Tongue (tissue), 2 donors: ENCODE results near the gene ABCC4. TPM values are rescaled to one million over a fixed set of nuclear protein-coding genes. Genes with fewer than 3 reads are reported as not detected.

Experiments used
- DNase-seq: peaks from one replicate; pipeline ENCODE4 v3.0.0-alpha.2; 2015
- total RNA-seq: library from RNA; depleted of rRNA; stranded (reverse); fragments of >200 nt; gene quantifications from one replicate; pipeline ENCODE4 v1.2.3, GENCODE V29; 2014

The ABCC4 gene
- total RNA-seq, 1 donor from 2014 or later: 9.2 TPM

DNA sequence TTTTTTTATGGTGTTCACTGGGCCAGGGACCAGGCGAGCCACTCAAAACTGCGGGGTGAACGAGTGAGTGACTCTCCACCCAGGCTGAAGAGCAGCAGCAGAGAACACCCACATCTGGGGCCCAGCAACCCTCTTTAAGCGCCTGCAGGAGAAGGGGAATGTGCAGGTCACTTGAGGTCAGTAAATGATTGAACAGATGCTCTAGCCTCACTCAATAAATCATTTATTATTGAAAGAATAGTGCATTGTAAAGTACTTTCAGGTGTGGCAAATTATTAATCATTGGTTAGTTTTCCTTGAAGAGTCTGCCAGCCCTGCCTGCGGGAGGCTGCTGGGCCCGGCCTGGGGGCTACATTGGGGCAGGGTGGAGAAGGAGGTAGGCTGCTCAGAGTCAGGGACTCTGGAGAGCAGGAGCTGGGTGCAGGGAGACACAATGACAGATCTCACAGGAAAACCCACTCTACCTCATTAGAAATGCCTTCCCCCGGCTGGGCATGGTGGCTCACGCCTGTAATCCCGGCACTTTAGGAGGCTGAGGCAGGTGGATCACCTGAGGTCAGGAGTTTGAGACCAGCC, 42.5 kb downstream of the ABCC4 start:
- DNase-seq: no peak

DNA sequence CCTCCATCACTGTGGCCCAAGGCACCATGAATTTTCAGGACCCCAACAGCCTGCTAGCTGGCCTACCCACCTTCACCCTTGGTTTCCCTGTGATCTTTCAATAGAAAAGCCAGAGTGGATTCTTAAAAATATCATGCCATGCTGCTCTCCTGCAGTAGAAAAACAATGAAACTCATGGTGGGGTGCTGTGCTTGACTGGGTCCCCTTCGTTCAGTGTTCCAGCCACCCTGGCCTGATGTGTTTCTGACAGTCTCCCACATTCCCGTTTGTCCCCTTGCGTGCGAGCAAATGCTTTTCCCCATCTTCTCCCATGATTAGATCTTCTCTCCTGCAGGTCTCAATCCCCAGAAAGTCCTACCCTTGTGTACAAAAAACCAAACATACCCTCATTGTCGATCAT, 43.2 kb downstream of the ABCC4 start:
- no peak for DNase-seq

DNA sequence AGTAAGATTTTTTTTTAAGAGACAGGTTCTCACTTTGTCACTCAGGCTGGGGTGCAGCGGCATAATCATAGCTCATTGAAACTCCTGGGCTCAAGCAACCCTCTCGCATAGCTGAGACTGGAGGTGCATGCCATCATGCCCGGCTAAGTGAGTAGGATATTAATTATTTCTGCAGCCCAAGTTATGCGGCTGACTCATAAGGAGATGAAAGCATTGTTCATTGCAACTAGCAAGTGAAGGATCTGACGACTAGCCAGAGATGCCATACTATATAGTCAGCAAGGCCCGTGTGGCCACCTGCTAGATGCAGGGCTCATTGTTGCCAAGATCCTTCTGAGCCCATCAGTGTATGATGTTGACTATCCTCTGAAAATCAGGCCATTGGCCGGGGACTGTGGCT, 45.2 kb downstream of the ABCC4 start:
- DNase-seq: no peak

DNA sequence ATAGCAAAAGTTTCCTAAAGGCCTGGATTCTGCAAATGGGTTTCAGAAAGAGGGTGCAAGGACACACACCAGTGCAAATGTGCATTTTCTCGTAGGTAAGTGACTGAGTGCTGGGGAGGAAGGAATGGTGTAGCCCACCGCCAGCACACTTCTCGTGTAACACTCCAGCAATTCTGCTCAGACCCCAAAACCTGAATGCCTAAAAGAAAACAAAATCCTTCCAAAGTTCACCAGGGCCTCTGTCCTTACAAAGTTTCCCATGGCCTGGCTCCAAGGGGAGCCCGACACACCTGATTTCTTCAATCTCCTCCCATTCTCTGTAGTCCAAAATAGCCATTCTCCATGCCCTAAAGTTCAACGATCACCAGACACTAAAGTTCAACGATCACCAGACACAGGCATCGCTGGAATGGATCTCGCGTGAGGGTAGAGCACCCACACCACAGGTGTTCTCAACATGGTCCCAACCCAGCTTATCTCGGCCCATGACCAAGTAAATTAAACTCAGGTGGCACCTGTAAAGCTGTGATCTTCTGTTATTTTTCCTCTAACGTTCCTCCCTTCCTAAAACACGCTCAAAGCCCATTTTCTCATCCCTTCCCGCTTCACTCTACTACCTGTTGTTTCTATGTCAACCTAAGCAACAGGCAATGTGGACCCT, 46.0 kb downstream of the ABCC4 start:
- no peak for DNase-seq

GRCh38 chr13:95254339-95254738, 46.9 kb downstream of the ABCC4 start:
- DNase-seq: no peak

DNA sequence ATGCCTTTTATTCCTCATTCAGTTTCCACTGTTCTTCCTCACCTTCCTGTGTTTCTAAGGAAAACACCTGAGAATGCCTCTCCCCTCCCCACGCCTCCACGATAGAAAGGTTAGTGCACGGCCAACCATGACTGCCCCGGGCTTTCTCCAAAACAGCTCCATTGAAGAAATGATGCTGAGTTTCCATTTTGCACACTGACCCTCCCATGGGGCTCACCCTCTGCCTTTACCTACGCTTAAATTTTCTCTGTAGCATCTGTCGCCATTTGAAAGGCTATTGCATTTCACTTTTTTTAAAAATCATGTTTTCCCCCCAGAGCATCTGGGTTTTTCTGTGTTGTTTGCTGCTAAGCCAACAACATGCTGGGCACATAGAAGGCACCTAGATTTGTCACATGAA, 48.2 kb downstream of the ABCC4 start:
- DNase-seq: no peak

- no peak for DNase-seq
Observed at GRCh38 chr13:95251641-95252040, 49.6 kb downstream of the ABCC4 start.

- DNase-seq: no peak
Observed at GRCh38 chr13:95250961-95251360, 50.3 kb downstream of the ABCC4 start.

DNA sequence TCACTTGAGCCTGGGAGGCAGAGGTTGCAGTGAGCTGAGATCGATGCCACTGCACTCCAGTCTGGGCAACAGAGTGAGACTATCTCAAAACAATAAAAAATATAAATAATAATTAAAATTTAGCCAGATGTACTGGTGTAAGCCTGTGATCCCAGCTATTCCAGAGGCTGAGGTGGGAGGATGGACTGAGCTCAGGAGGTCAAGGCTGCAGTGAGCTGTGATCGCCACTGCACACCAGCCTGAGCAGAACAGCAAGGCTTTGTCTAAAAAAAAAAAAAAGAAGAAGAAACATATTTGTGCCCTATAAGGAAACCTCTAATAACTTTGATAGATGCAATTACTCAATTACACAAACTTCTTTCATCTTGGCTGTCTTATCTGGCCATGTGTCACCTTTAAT, 52.3 kb downstream of the ABCC4 start:
- DNase-seq: no peak

DNA sequence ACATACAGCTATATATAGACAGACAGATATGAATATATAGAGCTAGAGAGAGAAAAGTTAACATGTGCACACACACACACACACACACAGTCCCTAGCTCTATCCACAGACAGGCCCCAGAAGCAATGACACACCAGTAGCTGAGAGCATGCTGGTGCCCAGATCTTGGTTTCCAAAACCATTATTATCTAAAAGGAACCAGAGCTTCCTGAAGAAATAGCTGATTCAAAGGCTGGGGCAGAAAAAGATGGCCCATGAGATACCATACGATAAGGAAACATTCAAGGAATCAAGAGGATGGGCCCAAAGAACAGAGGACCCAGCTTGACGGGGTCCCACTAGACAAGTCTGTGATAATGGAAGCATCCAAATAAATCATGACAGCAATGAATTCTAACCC, 53.4 kb downstream of the ABCC4 start:
- DNase-seq: no peak

GRCh38 chr13:95247171-95247570, 54.1 kb downstream of the ABCC4 start:
- DNase-seq: no peak

GRCh38 chr13:95246292-95247082, 54.8 kb downstream of the ABCC4 start:
- no peak for DNase-seq

DNA sequence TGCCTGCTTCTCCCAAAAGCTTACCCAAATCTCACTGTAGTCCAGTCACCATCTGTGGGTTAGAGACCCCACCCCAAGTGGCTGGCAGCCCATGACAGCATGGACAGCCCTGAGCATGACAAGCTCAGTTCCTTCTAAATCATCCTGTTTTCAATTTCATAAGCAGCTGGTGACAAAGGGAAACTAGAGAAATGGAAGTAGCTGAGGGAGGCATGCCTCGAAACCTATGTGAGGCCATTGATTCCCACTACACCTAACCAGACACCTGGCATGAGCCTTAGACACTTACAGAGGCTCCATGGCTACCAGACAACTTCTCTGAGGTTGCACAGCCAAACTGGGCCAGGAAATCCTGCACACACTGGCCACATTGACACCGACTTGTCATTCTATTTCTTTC, 56.2 kb downstream of the ABCC4 start:
- no peak for DNase-seq

GRCh38 chr13:95243207-95243606, 58.0 kb downstream of the ABCC4 start:
- DNase-seq: no peak

DNA sequence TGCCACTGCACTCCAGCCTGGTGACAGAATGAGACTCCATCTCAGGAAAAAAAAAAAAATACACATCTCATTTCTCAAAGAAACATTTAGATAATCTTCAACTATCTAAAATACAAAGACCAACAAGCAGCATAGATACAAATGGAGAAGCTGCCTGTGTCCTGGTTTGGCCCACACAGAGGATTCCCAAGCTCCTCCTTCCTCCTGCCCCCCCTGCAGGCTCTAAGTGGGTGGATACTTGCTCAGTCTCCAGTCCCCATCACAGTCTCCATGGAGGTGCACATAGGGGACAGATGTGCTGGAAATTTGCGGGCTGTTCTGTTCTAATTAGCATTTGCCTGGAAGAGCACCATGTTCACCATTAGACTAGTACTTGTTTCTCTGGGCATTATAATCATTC, 59.9 kb downstream of the ABCC4 start:
- no peak for DNase-seq

GRCh38 chr13:95239283-95239682, 62.0 kb downstream of the ABCC4 start:
- no peak for DNase-seq

DNA sequence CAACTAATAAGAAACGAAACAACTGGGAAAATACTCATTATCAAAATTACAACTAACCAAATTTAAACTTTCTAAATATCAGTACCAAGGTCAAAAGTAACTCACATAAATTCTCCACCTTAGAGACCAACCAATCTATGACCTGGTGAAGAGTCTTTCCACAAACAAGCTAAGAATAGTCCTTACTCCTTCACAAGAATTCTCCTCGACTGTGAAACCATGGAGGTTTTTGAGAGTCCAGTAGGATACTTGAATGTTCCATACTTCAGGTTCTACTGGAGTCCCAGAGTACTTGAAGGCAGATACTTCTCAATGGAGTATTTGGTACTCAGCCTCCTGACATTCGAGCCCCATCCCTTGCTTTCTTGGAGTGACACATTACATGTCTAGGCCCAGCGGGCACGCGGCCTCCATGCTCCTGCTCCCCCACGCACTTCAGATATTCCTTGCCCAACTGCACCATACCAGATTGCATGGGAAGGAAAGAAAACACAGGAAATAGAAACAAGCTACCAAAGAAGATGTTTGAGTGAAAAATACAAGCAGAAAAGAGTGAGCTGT, 63.9 kb downstream of the ABCC4 start:
- no peak for DNase-seq

- no peak for DNase-seq
Observed at GRCh38 chr13:95236774-95237173, 64.5 kb downstream of the ABCC4 start.

DNA sequence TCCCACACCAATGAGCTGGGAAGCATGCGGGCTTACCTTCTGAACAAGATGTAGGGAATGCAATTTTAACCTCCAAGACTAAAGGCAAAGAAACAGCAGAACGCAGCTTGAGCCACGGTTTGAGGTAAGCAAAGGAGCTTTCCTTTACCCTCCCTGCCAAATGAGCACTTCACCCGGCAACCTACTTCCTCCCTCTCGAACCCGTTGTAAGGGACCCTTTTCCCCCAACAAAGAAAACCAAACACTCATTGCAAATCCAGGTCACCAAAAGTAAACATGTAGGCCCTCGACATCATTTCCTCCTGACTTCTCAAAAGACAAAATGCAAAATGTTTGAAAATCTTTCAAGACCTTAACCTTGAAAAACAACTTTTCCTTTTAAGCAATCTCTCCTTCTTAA, 65.3 kb downstream of the ABCC4 start:
- DNase-seq: no peak

DNA sequence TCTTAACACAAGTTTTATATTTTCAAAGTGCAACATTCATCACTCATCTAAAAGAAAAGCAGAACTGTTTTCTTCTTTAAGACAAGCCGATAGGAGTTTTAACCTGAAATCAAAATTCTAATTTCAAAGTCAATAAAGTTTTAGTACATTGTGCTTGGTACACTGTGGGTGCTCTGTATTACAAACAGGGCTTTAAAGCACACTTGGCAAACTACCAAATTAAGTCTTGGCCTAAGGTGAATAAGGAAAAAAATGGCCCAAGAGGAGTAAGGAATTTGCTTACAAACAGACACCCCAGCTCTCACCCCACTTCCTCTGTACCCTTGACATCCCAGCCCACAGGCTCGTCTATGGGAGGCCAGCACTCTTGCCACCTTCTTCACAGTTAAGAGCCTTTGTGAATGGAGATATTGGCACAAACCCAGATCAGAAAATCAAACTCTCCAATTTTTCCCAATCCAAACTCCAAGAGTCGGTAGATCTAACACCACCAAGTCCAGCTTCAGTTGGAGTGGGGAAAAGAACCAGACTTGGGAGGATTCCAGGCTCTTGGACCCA, 66.0 kb downstream of the ABCC4 start:
- DNase-seq: no peak

DNA sequence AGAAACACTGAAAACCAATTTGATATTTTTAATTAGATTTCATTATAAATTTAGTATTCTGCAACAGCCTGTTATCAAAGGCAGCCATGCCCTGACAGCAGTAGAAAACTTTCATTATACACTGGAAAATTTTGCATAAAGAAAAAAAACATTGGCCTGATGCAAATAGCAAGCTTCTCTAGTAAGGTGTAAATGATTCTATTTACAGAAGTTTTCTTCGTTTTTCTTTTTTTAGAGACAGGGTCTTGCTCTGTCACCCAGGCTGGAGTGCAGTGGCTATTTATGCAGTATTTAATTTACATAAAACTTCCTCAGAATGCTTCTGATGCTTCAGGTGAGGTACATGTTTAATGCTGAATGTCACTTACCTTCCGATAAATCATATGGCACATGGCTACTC, 67.0 kb downstream of the ABCC4 start:
- no peak for DNase-seq

GRCh38 chr13:95233026-95233635, 68.1 kb downstream of the ABCC4 start:
- peak; percentile 26 for DNase-seq

DNA sequence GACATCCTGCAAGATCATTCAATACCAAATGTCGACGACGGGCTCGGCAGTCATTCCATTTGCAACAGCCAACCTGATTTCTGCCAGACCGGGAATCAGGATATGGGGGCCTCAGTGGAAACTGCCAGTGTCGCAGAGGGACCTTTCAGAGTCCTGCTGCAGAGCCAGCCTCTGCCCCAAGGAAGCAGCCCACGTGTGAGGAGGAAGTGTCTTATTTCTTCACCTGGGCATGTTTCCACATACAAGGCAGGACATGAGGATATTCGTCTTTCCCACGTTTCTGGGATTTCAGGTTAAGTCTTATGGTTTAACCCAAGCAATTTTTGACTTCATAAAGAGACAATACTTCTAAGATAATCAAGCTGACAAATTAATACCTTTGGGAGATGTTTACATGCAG, 69.9 kb downstream of the ABCC4 start:
- DNase-seq: peak; percentile 18
